Measurements from ENCODE around the gene TDRD9. TPM values are rescaled to one million over a fixed set of nuclear protein-coding genes. Genes with fewer than 3 reads are reported as not detected.
A peak's percentile ranks its signal among the peaks of the same experiment; 100 is the strongest.

TDRD9 gene
- total and polyA plus RNA-seq, 2 experiments from 2014 or later = 0.73 to 1.3 TPM

DNA sequence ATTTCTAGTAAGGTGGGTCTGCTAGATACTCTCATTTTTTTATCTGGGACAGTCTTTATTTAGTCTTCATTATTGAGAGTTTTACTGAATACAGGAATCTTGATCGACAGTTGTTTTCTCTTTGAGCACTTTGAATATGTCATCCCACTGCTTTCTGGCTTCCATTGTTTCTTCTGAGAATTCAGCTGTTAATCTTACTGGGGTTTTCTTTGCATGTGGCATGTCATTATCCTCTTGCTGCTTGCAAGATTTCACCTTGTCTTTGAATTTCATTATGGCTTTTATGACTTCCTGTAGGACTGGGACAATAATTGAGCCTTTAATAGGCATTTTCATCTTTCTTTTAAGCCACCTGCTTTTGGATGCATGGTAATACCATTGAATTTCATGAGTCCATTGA, 60.8 kb downstream of the TDRD9 start:
- Histone ChIP-seq H3K4me3 (no peak overlapping the region), H3K27ac (no peak overlapping the region), H3K79me2 (no peaks in the 10 kb centered on the region), H3K4me2 (no peak overlapping the region), H3K9me2 (replicated peaks; ENCODE audit: insufficient read depth) (no peaks in the 10 kb centered on the region), H3K36me3 (replicated peaks; ENCODE audit: insufficient read depth, low read depth) (no peaks in the 10 kb centered on the region), H3K4me1 (ENCODE audit: insufficient read depth) (no peaks in the 10 kb centered on the region), H3K27me3 (no peaks in the 10 kb centered on the region), H2AFZ (no peak overlapping the region), H4K20me1 (ENCODE audit: insufficient read depth, poor library complexity, severe bottlenecking) (no peaks in the 10 kb centered on the region), H3K9me3 (ENCODE audit: low read depth) (peaks cover 6% of the 10 kb centered on the region)
- TF ChIP-seq, protein P1, sequence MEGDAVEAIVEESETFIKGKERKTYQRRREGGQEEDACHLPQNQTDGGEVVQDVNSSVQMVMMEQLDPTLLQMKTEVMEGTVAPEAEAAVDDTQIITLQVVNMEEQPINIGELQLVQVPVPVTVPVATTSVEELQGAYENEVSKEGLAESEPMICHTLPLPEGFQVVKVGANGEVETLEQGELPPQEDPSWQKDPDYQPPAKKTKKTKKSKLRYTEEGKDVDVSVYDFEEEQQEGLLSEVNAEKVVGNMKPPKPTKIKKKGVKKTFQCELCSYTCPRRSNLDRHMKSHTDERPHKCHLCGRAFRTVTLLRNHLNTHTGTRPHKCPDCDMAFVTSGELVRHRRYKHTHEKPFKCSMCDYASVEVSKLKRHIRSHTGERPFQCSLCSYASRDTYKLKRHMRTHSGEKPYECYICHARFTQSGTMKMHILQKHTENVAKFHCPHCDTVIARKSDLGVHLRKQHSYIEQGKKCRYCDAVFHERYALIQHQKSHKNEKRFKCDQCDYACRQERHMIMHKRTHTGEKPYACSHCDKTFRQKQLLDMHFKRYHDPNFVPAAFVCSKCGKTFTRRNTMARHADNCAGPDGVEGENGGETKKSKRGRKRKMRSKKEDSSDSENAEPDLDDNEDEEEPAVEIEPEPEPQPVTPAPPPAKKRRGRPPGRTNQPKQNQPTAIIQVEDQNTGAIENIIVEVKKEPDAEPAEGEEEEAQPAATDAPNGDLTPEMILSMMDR (IDR thresholded peaks at IDR 0.05; ENCODE audit: poor library complexity) = no peak
- TF ChIP-seq EZH2phosphoT487 (IDR thresholded peaks at IDR 0.05; ENCODE audit: low read depth, severe bottlenecking, unreplicated experiment) (no peak), EZH2 (IDR thresholded peaks at IDR 0.05; ENCODE audit: borderline replicate concordance) (no peak)
- DNase-seq (ENCODE audit: low spot score) = no peak
- 94% methylated on average over 1 of the region's 1 CpG for WGBS (ENCODE audit: low lambda C conversion rate, missing lambda C conversion rate)

- Histone ChIP-seq H3K4me1 (ENCODE audit: insufficient read depth) (no peaks in the 10 kb centered on the region), H3K4me3 (no peak overlapping the region), H3K27me3 (no peaks in the 10 kb centered on the region), H2AFZ (no peak overlapping the region), H3K9me3 (ENCODE audit: low read depth) (peaks cover 6% of the 10 kb centered on the region), H3K27ac (no peak overlapping the region), H3K36me3 (replicated peaks; ENCODE audit: insufficient read depth, low read depth) (no peaks in the 10 kb centered on the region), H3K79me2 (no peaks in the 10 kb centered on the region), H4K20me1 (ENCODE audit: insufficient read depth, poor library complexity, severe bottlenecking) (no peaks in the 10 kb centered on the region), H3K4me2 (no peak overlapping the region), H3K9me2 (replicated peaks; ENCODE audit: insufficient read depth) (no peaks in the 10 kb centered on the region)
- 85% methylated on average over 4 of the region's 4 CpGs for WGBS (ENCODE audit: low lambda C conversion rate, missing lambda C conversion rate)
- TF ChIP-seq EZH2 (IDR thresholded peaks at IDR 0.05; ENCODE audit: borderline replicate concordance) = no peak
- TF ChIP-seq, protein P1 (IDR thresholded peaks at IDR 0.05; ENCODE audit: poor library complexity) = no peak
- no peak for DNase-seq (ENCODE audit: low spot score)
These were observed 61.7 kb downstream of the TDRD9 start for GRCh38 chr14:103989964-103990363.

GRCh38 chr14:103994535-103995184, 66.4 kb downstream of the TDRD9 start:
- H3K27me3 ChIP-seq = no peaks in the 10 kb centered on the region
- H3K4me2 ChIP-seq = no peak overlapping the region
- H3K36me3 ChIP-seq (replicated peaks; ENCODE audit: insufficient read depth, low read depth) = no peaks in the 10 kb centered on the region
- H3K4me1 ChIP-seq (ENCODE audit: insufficient read depth) = no peaks in the 10 kb centered on the region
- H3K27ac ChIP-seq = peak overlapping the region; percentile 9
- H3K9me2 ChIP-seq (replicated peaks; ENCODE audit: insufficient read depth) = no peaks in the 10 kb centered on the region
- no peaks in the 10 kb centered on the region for H4K20me1 ChIP-seq (ENCODE audit: insufficient read depth, poor library complexity, severe bottlenecking)
- no peaks in the 10 kb centered on the region for H3K79me2 ChIP-seq
- H3K9me3 ChIP-seq (ENCODE audit: low read depth) = no peaks in the 10 kb centered on the region
- 69% methylated on average over 5 of the region's 5 CpGs for WGBS (ENCODE audit: low lambda C conversion rate, missing lambda C conversion rate)
- DNase-seq (ENCODE audit: low spot score) = no peak
- no peak overlapping the region for H2AFZ ChIP-seq
- TF ChIP-seq, protein P1 (IDR thresholded peaks at IDR 0.05; ENCODE audit: poor library complexity) = no peak
- no peak for TF ChIP-seq EZH2phosphoT487 (IDR thresholded peaks at IDR 0.05; ENCODE audit: low read depth, severe bottlenecking, unreplicated experiment)
- no peak for TF ChIP-seq EZH2 (IDR thresholded peaks at IDR 0.05; ENCODE audit: borderline replicate concordance)
- H3K4me3 ChIP-seq = no peak overlapping the region

Data from hepatocyte (in vitro differentiated cells).